PC-9 (cell line): ENCODE measurements around the gene PHACTR3.

Experiments
- CTCF ChIP-seq: fragments of 200-600 bp; sonication (generic); conservative IDR thresholded peaks from 2 replicates; pipeline ENCODE4 v1.6.1; 2017; ENCODE audit warnings: mixed run types, antibody characterized with exemption, mild to moderate bottlenecking, moderate library complexity
- EZH2 ChIP-seq: fragments of 200-600 bp; sonication (generic); IDR thresholded peaks from 2 replicates; pipeline ENCODE4 v1.8.0; 2017; ENCODE audit warnings: antibody characterized with exemption, low read depth

- no peak for TF ChIP-seq CTCF
- TF ChIP-seq EZH2 = no peak
Measured at GRCh38 chr20:59741073-59741472, 136.7 kb downstream of the PHACTR3 start.
